K562 (cell line): ENCODE measurements around the gene TTC39C. TPM values are rescaled to one million over a fixed set of nuclear protein-coding genes. Genes with fewer than 3 reads are reported as not detected.

Experiments
- ATAC-seq: fragments of 200-7000 bp; cut with Tn5 transposase; 3 replicates; pipeline ENCODE4 v1.9.1; 2020; ENCODE audit warnings: moderate library complexity
- Bru-seq: library from RNA; stranded (reverse); fragments of 400-500 nt; gene quantifications from one replicate; lab custom pipeline; 2021; lab: Mats Ljungman, UMichigan
- BruChase-seq, 2 experiments: library from RNA; stranded (reverse); fragments of 400-500 nt; gene quantifications; one replicate each; lab custom pipeline; 2021; lab: Mats Ljungman, UMichigan
- BruUV-seq: library from RNA; stranded (reverse); fragments of 400-500 nt; replicated peaks from 2 replicates; lab custom pipeline; 2021; lab: Mats Ljungman, UMichigan
- CTCF ChIA-PET: fragments of 300-600 bp; formaldehyde crosslinking; extraction: SDS; loops from one replicate; lab custom pipeline; 2021; ENCODE audit warnings: low intra/inter-chr PET ratio; lab: Yijun Ruan, JAX
- POLR2A ChIA-PET: fragments of 300-600, 350-650 bp; sonication (Branson Sonifier 250); formaldehyde crosslinking; extraction: SDS; loops from one replicate; lab custom pipeline; 2021; ENCODE audit warnings: antibody characterized with exemption, inconsistent platforms; lab: Yijun Ruan, JAX
- DNase-seq, 4 experiments: peaks; one replicate each; pipeline versions ENCODE4 v3.0.0 to v3.0.0-alpha.2; 2011 to 2018; ENCODE audit warnings: low spot score in 3 of 4, mixed read lengths in 3 of 4; ENCODE audit errors: extremely low read depth in 1 of 4
- FAIRE-seq: peaks from 2 replicates; lab custom pipeline; 2011; peaks lifted over from hg19 to GRCh38; lab: Jason Lieb, UNC
- H2AFZ ChIP-seq: 2 replicates; pipeline ENCODE4 v1.6.0; 2011; ENCODE audit warnings: low read depth, low read length, control low read depth, inconsistent platforms
- H3K27ac ChIP-seq: fragments of 200-600 bp; 3 replicates; pipeline ENCODE4 v1.8.0; 2011; ENCODE audit warnings: low read depth, mild to moderate bottlenecking, control low read depth, inconsistent platforms, low read length, moderate library complexity, mixed read lengths; ENCODE audit errors: extremely low read depth
- H3K27me3 ChIP-seq, 2 experiments: fragments of 300-600 bp in 1 of 2; 2 replicates in 1 of 2; 3 replicates in 1 of 2; pipeline versions ENCODE4 v1.6.0 to v1.8.0; 2011; ENCODE audit warnings: inconsistent platforms in 2 of 2, low read length in 2 of 2, mild to moderate bottlenecking in 1 of 2, mixed read lengths in 1 of 2, moderate library complexity in 1 of 2; ENCODE audit not compliant: control insufficient read depth in 2 of 2, insufficient read depth in 2 of 2
- H3K36me3 ChIP-seq: fragments of 300-600 bp; 3 replicates; pipeline ENCODE4 v1.8.0; 2011; ENCODE audit warnings: mild to moderate bottlenecking, low read length, inconsistent platforms; ENCODE audit not compliant: control insufficient read depth, insufficient read depth
- H3K4me1 ChIP-seq, 2 experiments: fragments of 200-600 bp in 1 of 2; replicated peaks in 1 of 2; 2 replicates in 1 of 2; 3 replicates in 1 of 2; pipeline versions ENCODE4 v1.5.1 to v1.8.0; 2011; ENCODE audit warnings: inconsistent platforms in 2 of 2, low read length in 2 of 2, mild to moderate bottlenecking in 1 of 2, mixed read lengths in 1 of 2, moderate library complexity in 1 of 2; ENCODE audit not compliant: control insufficient read depth in 2 of 2, insufficient read depth in 2 of 2
- H3K4me2 ChIP-seq: 2 replicates; pipeline ENCODE4 v1.6.1; 2011; ENCODE audit warnings: low read length, control low read depth, inconsistent platforms, mixed read lengths; ENCODE audit not compliant: insufficient read depth
- H3K4me3 ChIP-seq: fragments of 200-600 bp; sonication (generic), shearing (Covaris generic); 2 replicates; pipeline ENCODE4 v1.5.1; 2016; ENCODE audit warnings: control low read depth, inconsistent platforms
- H3K79me2 ChIP-seq: fragments of 200-600 bp; 3 replicates; pipeline ENCODE4 v1.8.0; 2011; ENCODE audit warnings: low read length, inconsistent platforms; ENCODE audit not compliant: control insufficient read depth, insufficient read depth
- H3K9ac ChIP-seq, 2 experiments: 2 replicates each; pipeline versions ENCODE4 v1.6.0 to v1.6.1; 2011; ENCODE audit warnings: low read depth in 2 of 2, low read length in 2 of 2, control low read depth in 1 of 2, inconsistent platforms in 1 of 2, mild to moderate bottlenecking in 1 of 2, mixed read lengths in 1 of 2; ENCODE audit not compliant: insufficient read depth in 1 of 2
- H3K9me1 ChIP-seq: one replicate; pipeline ENCODE4 v1.6.0; 2011; ENCODE audit warnings: inconsistent platforms, mild to moderate bottlenecking, low read length, moderate library complexity; ENCODE audit not compliant: control insufficient read depth, insufficient read depth
- H3K9me3 ChIP-seq: replicated peaks from 2 replicates; pipeline ENCODE4 v1.5.1; 2011; ENCODE audit warnings: low read depth, low read length, inconsistent platforms; ENCODE audit not compliant: control insufficient read depth, insufficient read depth
- H4K20me1 ChIP-seq: replicated peaks from 2 replicates; pipeline ENCODE4 v1.6.1; 2011; ENCODE audit warnings: low read length, inconsistent platforms, mixed read lengths; ENCODE audit not compliant: control insufficient read depth, insufficient read depth
- CEBPG ChIP-seq, 3 experiments: fragments of 200-800 bp in 1 of 3; sonication (Bioruptor generic) in 1 of 3; sonication (generic) in 1 of 3; formaldehyde crosslinking in 1 of 3; IDR thresholded peaks in 2 of 3; conservative IDR thresholded peaks in 1 of 3; 2 replicates each; pipeline versions ENCODE4 v1.6.1 to v1.8.0; 2016 to 2022; ENCODE audit warnings: missing compliant biosample characterization in 2 of 3, missing genetic modification characterization in 2 of 3, mild to moderate bottlenecking in 1 of 3, missing genetic modification reagents in 1 of 3
- GTF2A2 ChIP-seq: IDR thresholded peaks from 2 replicates; pipeline ENCODE4 v1.6.1; 2016; ENCODE audit warnings: mild to moderate bottlenecking, missing genetic modification characterization, missing compliant biosample characterization
- L3MBTL2 ChIP-seq: fragments of 450-650 bp; IDR thresholded peaks from 2 replicates; pipeline ENCODE4 v1.6.1; 2016; ENCODE audit warnings: mild to moderate bottlenecking, moderate library complexity
- POLR2G ChIP-seq: fragments of 200-400 bp; formaldehyde crosslinking; IDR thresholded peaks from 2 replicates; pipeline ENCODE4 v1.6.1; 2017; ENCODE audit warnings: low read depth, mild to moderate bottlenecking, antibody characterized with exemption, low read length, moderate library complexity
- PRMT5 ChIP-seq: sonication (generic); formaldehyde crosslinking; IDR thresholded peaks from 2 replicates; pipeline ENCODE4 v1.5.0; 2020; ENCODE audit warnings: missing genetic modification reagents
- RBM39 ChIP-seq: fragments of 200-400 bp; formaldehyde crosslinking; optimal IDR thresholded peaks from 2 replicates; pipeline ENCODE3; 2018; ENCODE audit warnings: low read depth, low read length
- SAFB ChIP-seq: fragments of 200-400 bp; formaldehyde crosslinking; IDR thresholded peaks from 2 replicates; pipeline ENCODE4 v1.6.1; 2017; ENCODE audit warnings: low read depth, low read length, borderline replicate concordance
- SAFB2 ChIP-seq: fragments of 200-400 bp; formaldehyde crosslinking; IDR thresholded peaks from 2 replicates; pipeline ENCODE4 v1.6.1; 2018; ENCODE audit warnings: borderline replicate concordance, low read length, low read depth, moderate library complexity; ENCODE audit not compliant: severe bottlenecking
- SPI1 ChIP-seq: IDR thresholded peaks from 2 replicates; pipeline ENCODE4 v1.6.1; 2011; ENCODE audit warnings: low read depth, low read length, control low read depth, borderline replicate concordance
- YBX1 ChIP-seq: fragments of 450-650 bp; IDR thresholded peaks from 2 replicates; pipeline ENCODE4 v1.7.1; 2016; ENCODE audit warnings: mild to moderate bottlenecking
- ZBTB7A ChIP-seq: IDR thresholded peaks from 2 replicates; pipeline ENCODE4 v1.6.1; 2011; ENCODE audit warnings: low read depth, mild to moderate bottlenecking, low read length, moderate library complexity, borderline replicate concordance; ENCODE audit not compliant: control insufficient read depth
- ZBTB8A ChIP-seq: fragments of 450-650 bp; IDR thresholded peaks from 2 replicates; pipeline ENCODE4 v1.6.1; 2018; ENCODE audit warnings: mild to moderate bottlenecking, moderate library complexity; ENCODE audit not compliant: partially characterized antibody
- ZNF263 ChIP-seq: sonication (generic); formaldehyde crosslinking; IDR thresholded peaks from 2 replicates; pipeline ENCODE4 v1.8.0; 2022; ENCODE audit warnings: mild to moderate bottlenecking, missing genetic modification reagents, borderline replicate concordance
- ZNF583 ChIP-seq: fragments of 250-450 bp; sonication (Bioruptor Pico); IDR thresholded peaks from 2 replicates; pipeline ENCODE4 v1.4.0; 2020
- ZNF830 ChIP-seq: fragments of 250-450 bp; sonication (Bioruptor Pico); IDR thresholded peaks from 2 replicates; pipeline ENCODE4 v1.5.0; 2021; ENCODE audit warnings: mild to moderate bottlenecking
- whole genome bisulfite sequencing: fragments of 100-300 bp; shearing (Covaris generic); methylation state at CpG from one replicate; pipeline ENCODE4 v1.1.6; 2016; ENCODE audit warnings: low coverage, mixed read lengths; ENCODE audit not compliant: insufficient coverage; ENCODE audit errors: missing lambda C conversion rate; 5-methylcytosine and 5-hydroxymethylcytosine counted together
- in situ Hi-C: fragments of 300-500 bp; cut with MboI; formaldehyde crosslinking; loops from 4 replicates; pipeline ENCODE4 v1.15.0; 2018; ENCODE audit warnings: inconsistent platforms, mixed read lengths
- intact Hi-C: fragments of 100-400 bp; cut with micrococcal nuclease; formaldehyde crosslinking; loops from 2 replicates; pipeline ENCODE4 v1.14.2; 2022
- long read RNA-seq, 3 experiments: library from polyadenylated mRNA in 2 of 3; library from RNA in 1 of 3; unstranded in 2 of 3; stranded (forward) in 1 of 3; transcript quantifications; one replicate each; pipeline ENCODE4 v2.0.0, GENCODE V29; 2019 to 2022
- polyA minus RNA-seq, 3 experiments: library from RNA; depleted of rRNA, polyadenylated mRNA; stranded (reverse); fragments of >200 nt; gene quantifications; 2 replicates each; pipeline ENCODE4 v1.2.3, GENCODE V29; 2011
- polyA plus RNA-seq, 8 experiments: library from polyadenylated mRNA; depleted of rRNA in 4 of 8; stranded (reverse) in 5 of 8; unstranded in 3 of 8; fragments of >200 nt; fragmentation: Nextera tagmentation in 2 of 8; fragmentation: Illumina TruSeq in 1 of 8; extraction: Ambion mirVana in 2 of 8; extraction: Trizol in 1 of 8; gene quantifications; 2 replicates each; pipeline versions ENCODE4 v1.2.1 to v1.2.3, GENCODE V29; 2011 to 2014; ENCODE audit warnings: inconsistent platforms in 1 of 8, missing spikeins in 1 of 8
- total RNA-seq, 7 experiments: library from RNA; depleted of rRNA in 6 of 7; stranded (reverse); fragments of >200 nt in 6 of 7; fragmentation: Illumina TruSeq in 2 of 7; extraction: Trizol in 2 of 7; gene quantifications; 2 replicates each; pipeline versions ENCODE4 v1.2.1 to v1.2.3, GENCODE V29; 2011 to 2021; ENCODE audit warnings: low replicate concordance in 1 of 7
- TF ChIP-seq, protein P1 (sequence below): sonication (generic); IDR thresholded peaks from 2 replicates; pipeline ENCODE4 v1.6.1; 2016

The TTC39C gene
- 0.86 TPM in 1 of 2 replicates, not detected in the other for total RNA-seq (2011; cell fraction: chromatin; rRNA removed; ENCODE audit: low replicate concordance)
- 0.13 TPM in 1 of 2 replicates, not detected in the other for total RNA-seq (2011; cell fraction: nucleolus; rRNA removed)
- total RNA-seq (2011; cell fraction: nucleoplasm; rRNA removed) = 0.61 and 1.1 TPM in 2 replicates
- total RNA-seq (2014; rRNA removed) = not detected in 2 replicates
- not detected in 2 replicates for total RNA-seq (2014; rRNA removed; fragmentation: Illumina TruSeq; extraction: Trizol)
- total RNA-seq (2015; rRNA removed; fragmentation: Illumina TruSeq; extraction: Trizol) = 0.11 TPM in 1 of 2 replicates, not detected in the other
- total RNA-seq (2021) = 0.25 and 0.58 TPM in 2 replicates
- polyA plus RNA-seq (2011; rRNA removed) = 0.19 and 0.22 TPM in 2 replicates
- polyA plus RNA-seq (2011; cell fraction: cytosol; rRNA removed) = 0.07 and 0.15 TPM in 2 replicates
- 0.14 and 0.38 TPM in 2 replicates for polyA plus RNA-seq (2011; cell fraction: nucleus; rRNA removed)
- polyA plus RNA-seq (2012) = 0.03 TPM in 2 replicates
- 0.37 TPM in 1 of 2 replicates, not detected in the other for polyA plus RNA-seq (2014; fragmentation: Illumina TruSeq; extraction: Trizol)
- under 1 TPM in 1 of 2 experiments, not detected in 1; 0.01 TPM for polyA plus RNA-seq (2014; fragmentation: Nextera tagmentation; extraction: Ambion mirVana)
- 0.13 TPM in 1 of 2 replicates, not detected in the other for polyA plus RNA-seq (2014; rRNA removed)
- polyA minus RNA-seq (2011; rRNA and poly(A)+ RNA removed) = 0.12 and 0.18 TPM in 2 replicates
- polyA minus RNA-seq (2011; cell fraction: cytosol; rRNA and poly(A)+ RNA removed) = not detected in 2 replicates
- 0.13 TPM in 1 of 2 replicates, not detected in the other for polyA minus RNA-seq (2011; cell fraction: nucleus; rRNA and poly(A)+ RNA removed)
- percentile 17 among the genes with signal in this experiment for Bru-seq, nascent RNA
- BruChase-seq, experiment 1, labeled RNA remaining after a 2-hour chase = percentile 19 among the genes with signal in this experiment
- BruChase-seq, experiment 2, labeled RNA remaining after a 6-hour chase = percentile 15 among the genes with signal in this experiment
- long read RNA-seq, experiment 1 = 0 reads
- long read RNA-seq, experiment 2 = 0 reads
- long read RNA-seq, experiment 3 = 0 reads

DNA sequence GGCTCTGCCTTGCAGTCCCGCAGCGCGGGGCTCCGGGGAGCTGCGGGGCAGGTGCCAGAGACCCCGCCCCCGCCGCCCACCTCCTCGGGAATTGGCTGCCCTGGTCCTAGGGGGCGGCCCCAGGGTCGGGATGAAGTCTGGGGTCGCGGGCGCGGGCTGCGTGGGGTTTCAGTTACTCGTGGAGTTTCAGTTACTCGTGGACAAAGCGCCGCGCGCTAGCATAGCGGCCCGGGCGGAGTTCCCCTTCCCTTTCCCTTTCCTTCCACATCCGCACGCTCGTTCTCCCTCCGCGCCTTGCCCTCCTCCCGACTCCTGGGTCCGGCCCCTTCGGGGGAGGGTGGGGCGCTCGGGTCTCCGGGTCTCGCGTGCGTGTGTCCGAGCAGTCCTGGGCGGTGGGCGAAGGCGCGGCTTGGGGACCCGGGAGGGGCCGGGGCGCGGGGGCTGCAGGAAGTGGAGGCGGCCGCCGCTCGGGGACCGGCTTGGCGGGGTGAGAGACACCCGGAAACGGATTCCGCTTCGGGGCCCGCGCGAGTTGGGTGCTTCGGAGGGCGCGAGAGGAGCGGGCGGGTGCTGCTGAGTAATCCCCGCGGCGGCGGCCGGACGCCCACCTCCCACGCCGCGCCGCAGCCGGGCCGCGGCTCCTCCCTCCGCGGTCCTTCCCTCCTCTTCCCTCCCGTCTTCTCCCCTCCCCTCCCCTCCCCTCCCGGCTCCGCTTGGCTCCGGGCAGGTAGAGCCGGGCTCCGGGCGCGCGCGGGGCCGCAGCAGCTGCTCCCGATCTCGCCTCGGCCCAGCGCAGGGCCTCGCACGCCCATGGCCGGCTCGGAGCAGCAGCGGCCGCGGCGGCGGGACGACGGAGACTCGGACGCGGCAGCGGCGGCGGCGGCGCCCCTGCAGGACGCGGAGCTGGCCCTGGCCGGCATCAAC, at the start of gene TTC39C:
TTC39C (plus strand) TSS at position 693 of the 924 bp plus-strand sequence; CDS start at position 811, 118 bp downstream.
- FAIRE-seq = no peak
- CTCF ChIA-PET = no interaction called here
- TF ChIP-seq PRMT5 (CRISPR knock-in tag) (no peak), SPI1 (0 out of 2 replicates have a peak, but pooled peaks have one; percentile 4), L3MBTL2 (0 out of 2 replicates have a peak, but pooled peaks have one; percentile 17), ZNF263 (0 out of 2 replicates have a peak, but pooled peaks have one; percentile 63), YBX1 (no peak), RBM39 (no peak), ZBTB8A (no peak), POLR2G (peak; percentile 50; the same call in 1 of the 2 replicates), ZNF830 (CRISPR knock-in tag) (no peak), ZNF583 (no peak), SAFB (no peak), SAFB2 (no peak), ZBTB7A (peak; percentile 16; the same call in 1 of the 2 replicates), CEBPG (CRISPR knock-in tag; IDR thresholded peaks at IDR 0.05) (no peak), CEBPG (tag; conservative IDR thresholded peaks at IDR 0.05 in 1 of 2, IDR thresholded peaks at IDR 0.05 in 1 of 2) (no peak), GTF2A2 (tag) (no peak)
- TF ChIP-seq, protein P1, sequence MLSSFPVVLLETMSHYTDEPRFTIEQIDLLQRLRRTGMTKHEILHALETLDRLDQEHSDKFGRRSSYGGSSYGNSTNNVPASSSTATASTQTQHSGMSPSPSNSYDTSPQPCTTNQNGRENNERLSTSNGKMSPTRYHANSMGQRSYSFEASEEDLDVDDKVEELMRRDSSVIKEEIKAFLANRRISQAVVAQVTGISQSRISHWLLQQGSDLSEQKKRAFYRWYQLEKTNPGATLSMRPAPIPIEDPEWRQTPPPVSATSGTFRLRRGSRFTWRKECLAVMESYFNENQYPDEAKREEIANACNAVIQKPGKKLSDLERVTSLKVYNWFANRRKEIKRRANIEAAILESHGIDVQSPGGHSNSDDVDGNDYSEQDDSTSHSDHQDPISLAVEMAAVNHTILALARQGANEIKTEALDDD = no peak

More for the DNA sequence above, at the start of gene TTC39C:
- no TSS peak for BruUV-seq
- in situ Hi-C loops = no loop called here
- Histone ChIP-seq H2AFZ (peak within 1 kb of the TSS; percentile 10; the same call in 1 of the 2 replicates), H3K4me2 (peak within 1 kb of the TSS; percentile 42; the same call in 1 of the 2 replicates), H3K9ac (peak within 1 kb of the TSS in 1 of 2 experiments; percentile 31; a peak in 2 of 4 replicates), H3K27me3 (peaks cover 25 to 32% of the 10 kb centered on the region in 2 experiments), H3K9me3 (no peaks in the 10 kb centered on the region), H3K27ac (no peak within 1 kb of the TSS), H4K20me1 (no peaks in the 10 kb centered on the region), H3K36me3 (no peaks in the 10 kb centered on the region), H3K4me3 (peak within 1 kb of the TSS; percentile 43), H3K4me1 (peaks cover 0 to 17% of the 10 kb centered on the region in 2 experiments; a peak in 2 of 5 replicates), H3K79me2 (no peaks in the 10 kb centered on the region), H3K9me1 (no peaks in the 10 kb centered on the region)
- 9% methylated on average over 56 of the region's 118 CpGs for WGBS
- POLR2A ChIA-PET = interaction anchor here (0.7 kb wide), 1 partner anchor 228 kb away, joined by 3 read pairs; no protein-coding TSS in a partner anchor
- ATAC-seq = peak; percentile 80
- DNase-seq = peak; percentile 54 to 73 (median 66)
- intact Hi-C loops = loop anchor here (10.0 kb wide), 1 partner anchor 100 kb away; no protein-coding TSS in a partner anchor
